ENCODE measurements around the gene ANKRD63.

- no peak for TF ChIP-seq CTCF (IDR thresholded peaks at IDR 0.05)
- TF ChIP-seq POLR2A (IDR thresholded peaks at IDR 0.05), result no peak
Measured at GRCh38 chr15:40307421-40308211, 24.8 kb upstream of the ANKRD63 start, which contains the start of gene PLCB2.

Measured in ovary (tissue), 3 donors.